HFF-Myc (cell line): ENCODE measurements around the gene MSX2.

Experiments
- DNase-seq: peaks from one replicate; pipeline ENCODE4 v3.0.0-alpha.2; 2011; ENCODE audit warnings: low read depth; ENCODE audit errors: extremely low read depth
- H3K4me3 ChIP-seq: replicated peaks from 2 replicates; pipeline ENCODE4 v1.5.1; 2011; ENCODE audit warnings: low read depth, mild to moderate bottlenecking, control low read depth, low read length
- CTCF ChIP-seq: IDR thresholded peaks from 2 replicates; pipeline ENCODE4 v1.5.1; 2012; ENCODE audit warnings: mild to moderate bottlenecking, low read depth, low read length, control low read depth; ENCODE audit errors: missing control alignments

Gene MSX2

GRCh38 chr5:174688441-174689354 is 35.7 kb upstream of the MSX2 start:
- no peak overlapping the region for H3K4me3 ChIP-seq

GRCh38 chr5:174690271-174690670 is 34.1 kb upstream of the MSX2 start:
- no peak for TF ChIP-seq CTCF

More at GRCh38 chr5:174688441-174689354, 35.7 kb upstream of the MSX2 start:
- DNase-seq: no peak
- no peak for TF ChIP-seq CTCF

GRCh38 chr5:174692381-174692780 is 32.0 kb upstream of the MSX2 start:
- no peak for TF ChIP-seq CTCF
- no peak overlapping the region for H3K4me3 ChIP-seq
- no peak for DNase-seq

More at GRCh38 chr5:174690271-174690670, 34.1 kb upstream of the MSX2 start:
- DNase-seq: no peak
- H3K4me3 ChIP-seq: no peak overlapping the region

- no peak overlapping the region for H3K4me3 ChIP-seq
- TF ChIP-seq CTCF: no peak
- no peak for DNase-seq
These were observed 31.4 kb upstream of the MSX2 start for GRCh38 chr5:174692982-174693422.

- TF ChIP-seq CTCF: no peak
- H3K4me3 ChIP-seq: no peak overlapping the region
- no peak for DNase-seq
These were observed 30.5 kb upstream of the MSX2 start for GRCh38 chr5:174693697-174694385.

GRCh38 chr5:174694611-174695010 is 29.8 kb upstream of the MSX2 start:
- TF ChIP-seq CTCF: no peak
- H3K4me3 ChIP-seq: no peak overlapping the region
- no peak for DNase-seq
